Right lobe of liver (tissue), 6 donors: ENCODE results near the gene PDLIM5. TPM values are rescaled to one million over a fixed set of nuclear protein-coding genes. Genes with fewer than 3 reads are reported as not detected.
A peak's percentile ranks its signal among the peaks of the same experiment; 100 is the strongest.

Experiments
- ATAC-seq, 4 donors: fragments of 200-7000 bp; cut with Tn5 transposase; one replicate each; pipeline ENCODE4 v1.9.1; 2020; ENCODE audit warnings: mild to moderate bottlenecking in 4 of 4, moderate library complexity in 4 of 4
- DNase-seq, 3 donors: peaks; one replicate each; pipeline ENCODE4 v3.0.0-alpha.2; 2020
- H3K27ac ChIP-seq, 3 donors: fragments of 200-600 bp; one replicate each; pipeline ENCODE4 v1.8.0; 2022
- H3K27me3 ChIP-seq, 2 donors: fragments of 200-600 bp; one replicate each; pipeline ENCODE4 v1.8.0; 2022
- H3K36me3 ChIP-seq, 4 donors: fragments of 200-600 bp; sonication (generic) in 1 of 4; one replicate each; pipeline versions ENCODE4 v1.5.1 to v1.8.0; 2017 to 2022; ENCODE audit warnings: control low read depth in 1 of 4
- H3K4me1 ChIP-seq, 4 donors: fragments of 200-600 bp; sonication (generic) in 1 of 4; one replicate each; pipeline versions ENCODE4 v1.5.1 to v1.8.0; 2017 to 2022; ENCODE audit warnings: control low read depth in 1 of 4
- H3K4me3 ChIP-seq, 3 donors: fragments of 200-600 bp; one replicate each; pipeline ENCODE4 v1.8.0; 2022
- H3K9me3 ChIP-seq, 4 donors: fragments of 200-600 bp; sonication (generic) in 1 of 4; one replicate each; pipeline versions ENCODE4 v1.5.1 to v1.8.0; 2017 to 2022; ENCODE audit warnings: control low read depth in 1 of 4
- CTCF ChIP-seq, 4 donors: fragments of 200-600 bp in 3 of 4; fragments of 450-650 bp in 1 of 4; IDR thresholded peaks; one replicate each; pipeline versions ENCODE4 v1.5.1 to v1.8.0; 2016 to 2022; ENCODE audit warnings: antibody characterized with exemption in 4 of 4, mild to moderate bottlenecking in 2 of 4
- POLR2A ChIP-seq: fragments of 450-650 bp; IDR thresholded peaks from one replicate; pipeline ENCODE4 v1.6.1; 2017; ENCODE audit warnings: antibody characterized with exemption, mild to moderate bottlenecking
- WGBS: methylation state at CpG from one replicate; pipeline ENCODE4 v1.1.6; 2018; ENCODE audit warnings: low coverage, low lambda C conversion rate; ENCODE audit not compliant: insufficient coverage; ENCODE audit errors: missing lambda C conversion rate; 5-methylcytosine and 5-hydroxymethylcytosine counted together
- intact Hi-C, 2 donors: fragments of 100-400 bp; cut with DNase I; formaldehyde crosslinking; loops; one replicate each; pipeline versions ENCODE4 v1.11.2 to v1.14.1; 2022
- total RNA-seq, 6 experiments: library from RNA; depleted of rRNA in 2 of 6; stranded (reverse); fragments of >200 nt in 2 of 6; fragmentation: NEBNext Ultra II Directional in 3 of 6; extraction: Animal tissue kit (Norgen Biotek cat#: 25700) in 3 of 6; gene quantifications; one replicate each; pipeline versions ENCODE4 v1.1.0 to v1.2.4, GENCODE V29; 2016 to 2023
- donor health status: DM: no; HTN: yes; CAD: no.
- donor health status: DM: no; HTN: no; CAD: no.
- donor health status: DM: no; HTN: no; CAD: no.
- donor health status: DM: no; HTN: yes; CAD: no.
- donor health status: DM: no; HTN: yes; CAD: no.

PDLIM5 gene
- total RNA-seq, 6 experiments from 2014 or later, result 71.9 to 135 (median 101) TPM

- peaks cover 0 to 32% (median 11%) of the 10 kb centered on the region in 4 donors for H3K4me1 ChIP-seq
- DNase-seq, result no peak
- intact Hi-C loops, result no loop called here
- no peaks in the 10 kb centered on the region for H3K27me3 ChIP-seq
- TF ChIP-seq POLR2A (no peak), CTCF (IDR thresholded peaks at IDR 0.05) (no peak)
- no peaks in the 10 kb centered on the region for H3K9me3 ChIP-seq
- H3K27ac ChIP-seq, result no peak overlapping the region
- ATAC-seq, result no peak
- no peak overlapping the region for H3K4me3 ChIP-seq
- no peaks in the 10 kb centered on the region for H3K36me3 ChIP-seq
- 67% methylated on average over 1 of the region's 1 CpG for WGBS
Measured at GRCh38 chr4:94517492-94517891, 65.8 kb downstream of the PDLIM5 start.

- no peaks in the 10 kb centered on the region for H3K27me3 ChIP-seq
- H3K9me3 ChIP-seq, result no peaks in the 10 kb centered on the region
- H3K4me1 ChIP-seq, result peaks cover 0 to 32% (median 14%) of the 10 kb centered on the region in 4 donors
- H3K36me3 ChIP-seq, result no peaks in the 10 kb centered on the region
- intact Hi-C loops, result no loop called here
- no peak for TF ChIP-seq CTCF (IDR thresholded peaks at IDR 0.05)
- TF ChIP-seq POLR2A, result no peak
- H3K27ac ChIP-seq, result peak overlapping the region in 1 of 3 donors; percentile 5
- WGBS, result 21% methylated on average over 5 of the region's 5 CpGs
- H3K4me3 ChIP-seq, result no peak overlapping the region
- no peak for DNase-seq
- ATAC-seq, result peak; percentile 40 to 56 (median 54)
Measured at GRCh38 chr4:94519019-94519418, 67.3 kb downstream of the PDLIM5 start.

- ATAC-seq (peak in 2 of 4 donors; percentile 21 to 50), DNase-seq (no peak)
- TF ChIP-seq CTCF (IDR thresholded peaks at IDR 0.05), result peak in 1 of 4 donors; percentile 2
- TF ChIP-seq POLR2A, result no peak
- H3K36me3 ChIP-seq, result no peaks in the 10 kb centered on the region
- H3K4me3 ChIP-seq, result no peak overlapping the region
- H3K27ac ChIP-seq, result peak overlapping the region in 1 of 3 donors; percentile 16
- intact Hi-C loops, result no loop called here
- whole genome bisulfite sequencing, result 58% methylated on average over 4 of the region's 4 CpGs
- H3K4me1 ChIP-seq, result peaks cover 0 to 35% (median 14%) of the 10 kb centered on the region in 4 donors
- no peaks in the 10 kb centered on the region for H3K9me3 ChIP-seq
- H3K27me3 ChIP-seq, result no peaks in the 10 kb centered on the region
Measured at GRCh38 chr4:94519925-94520789, 68.4 kb downstream of the PDLIM5 start.

GRCh38 chr4:94523033-94523580, 71.4 kb downstream of the PDLIM5 start:
- H3K4me3 ChIP-seq, result no peak overlapping the region
- no peaks in the 10 kb centered on the region for H3K36me3 ChIP-seq
- intact Hi-C loops, result no loop called here
- no peaks in the 10 kb centered on the region for H3K27me3 ChIP-seq
- TF ChIP-seq POLR2A, result no peak
- TF ChIP-seq CTCF (IDR thresholded peaks at IDR 0.05), result no peak
- no peak overlapping the region for H3K27ac ChIP-seq
- peaks cover 0 to 47% (median 14%) of the 10 kb centered on the region in 4 donors for H3K4me1 ChIP-seq
- H3K9me3 ChIP-seq, result no peaks in the 10 kb centered on the region
- DNase-seq, result no peak
- ATAC-seq, result no peak
